ENCODE measurements around the gene CD27.

DNA sequence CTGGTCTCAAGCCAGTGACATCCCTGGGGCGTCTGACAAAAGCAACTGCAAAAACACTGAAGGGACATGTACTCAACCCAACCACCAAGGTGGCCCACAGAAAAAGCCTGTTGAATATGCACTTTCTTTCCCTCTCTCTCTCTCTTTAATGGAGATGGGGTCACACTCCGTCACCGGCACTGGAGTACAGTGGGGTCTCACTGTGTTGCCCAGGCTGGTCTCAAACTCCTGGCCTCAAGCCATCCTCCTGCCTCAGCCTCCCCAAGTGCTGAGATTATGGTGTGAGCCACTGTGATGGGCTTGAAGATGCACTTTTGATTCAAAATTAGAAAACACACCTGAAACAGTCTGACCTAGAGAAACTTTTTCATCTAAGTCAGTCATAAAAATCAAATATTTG is 7.2 kb upstream of the CD27 start:
- TF ChIP-seq CTCF (conservative IDR thresholded peaks at IDR 0.05; ENCODE audit: low read depth, low read length) = no peak
- TF ChIP-seq EZH2phosphoT487 (IDR thresholded peaks at IDR 0.05; ENCODE audit: borderline replicate concordance, low read length) = no peak

Data from PC-3 (cell line).